Esophagus muscularis mucosa (tissue), 4 donors: ENCODE results near the gene LRMDA. TPM values are rescaled to one million over a fixed set of nuclear protein-coding genes. Genes with fewer than 3 reads are reported as not detected.

Source experiments
- DNase-seq: peaks from one replicate; pipeline ENCODE4 v3.0.0-alpha.2; 2017; ENCODE audit errors: extremely low spot score
- H3K27ac ChIP-seq, 4 donors: fragments of 200-600 bp; sonication (generic); replicated peaks in 1 of 4; 1 replicate in 3 of 4; 2 replicates in 1 of 4; pipeline ENCODE4 v1.5.1; 2016 to 2019; ENCODE audit warnings: mild to moderate bottlenecking in 1 of 4
- H3K27me3 ChIP-seq, 4 donors: fragments of 200-600 bp; sonication (generic); one replicate each; pipeline versions ENCODE4 v1.5.1 to v1.6.0; 2016 to 2019
- H3K36me3 ChIP-seq, 4 donors: fragments of 200-600 bp; sonication (generic); one replicate each; pipeline ENCODE4 v1.5.1; 2016 to 2019
- H3K4me1 ChIP-seq, 4 donors: fragments of 200-600 bp; sonication (generic); one replicate each; pipeline ENCODE4 v1.5.1; 2016 to 2019
- H3K4me3 ChIP-seq, 4 donors: fragments of 200-600 bp; sonication (generic); 1 replicate in 2 of 4; 2 replicates in 2 of 4; pipeline ENCODE4 v1.5.1; 2016 to 2019; ENCODE audit warnings: mild to moderate bottlenecking in 4 of 4, moderate library complexity in 1 of 4
- H3K9me3 ChIP-seq, 4 donors: fragments of 200-600 bp; sonication (generic); 1 replicate in 3 of 4; 2 replicates in 1 of 4; pipeline ENCODE4 v1.5.1; 2016 to 2019
- CTCF ChIP-seq, 3 experiments: fragments of 200-600 bp in 2 of 3; fragments of 450-650 bp in 1 of 3; sonication (generic) in 2 of 3; IDR thresholded peaks; one replicate each; pipeline ENCODE4 v1.5.1; 2017 to 2019; ENCODE audit warnings: antibody characterized with exemption in 3 of 3, mild to moderate bottlenecking in 2 of 3, moderate library complexity in 1 of 3
- EP300 ChIP-seq: sonication (generic); formaldehyde crosslinking; IDR thresholded peaks from one replicate; pipeline ENCODE4 v1.6.1; 2017; ENCODE audit warnings: antibody characterized with exemption
- POLR2A ChIP-seq: fragments of 450-650 bp; IDR thresholded peaks from one replicate; pipeline ENCODE4 v1.6.1; 2017; ENCODE audit warnings: antibody characterized with exemption, moderate library complexity, mild to moderate bottlenecking, low read depth
- POLR2AphosphoS5 ChIP-seq, 2 donors: sonication (generic); formaldehyde crosslinking; IDR thresholded peaks; one replicate each; pipeline ENCODE4 v1.6.1; 2017; ENCODE audit warnings: antibody characterized with exemption in 2 of 2
- WGBS: methylation state at CpG from one replicate; pipeline ENCODE4 v1.1.5; 2018; 5-methylcytosine and 5-hydroxymethylcytosine counted together
- intact Hi-C: fragments of 100-400 bp; cut with DNase I; formaldehyde crosslinking; loops from one replicate; pipeline ENCODE4 v1.15.1; 2023
- total RNA-seq, 4 donors: library from RNA; depleted of rRNA; stranded (reverse); fragments of >200 nt; gene quantifications; one replicate each; pipeline versions ENCODE4 v1.1.0 to v1.2.1, GENCODE V29; 2016

Gene LRMDA
- total RNA-seq, 4 donors from 2014 or later: 14.3 to 34.9 (median 26.5) TPM

GRCh38 chr10:75726522-75727483, 295.4 kb downstream of the LRMDA start:
- no peak overlapping the region for H3K27ac ChIP-seq
- peak; percentile 70 for DNase-seq
- no peaks in the 10 kb centered on the region for H3K36me3 ChIP-seq
- 87% methylated on average over 11 of the region's 11 CpGs for WGBS
- no peak for TF ChIP-seq EP300
- no peak for TF ChIP-seq POLR2AphosphoS5 (IDR thresholded peaks at IDR 0.05)
- TF ChIP-seq CTCF (IDR thresholded peaks at IDR 0.05): no peak
- TF ChIP-seq POLR2A: no peak
- no peaks in the 10 kb centered on the region for H3K27me3 ChIP-seq
- intact Hi-C loops: no loop called here
- peaks cover 0 to 6% (median 0%) of the 10 kb centered on the region in 4 donors for H3K4me1 ChIP-seq
- H3K9me3 ChIP-seq: no peaks in the 10 kb centered on the region
- H3K4me3 ChIP-seq: no peak overlapping the region

DNA sequence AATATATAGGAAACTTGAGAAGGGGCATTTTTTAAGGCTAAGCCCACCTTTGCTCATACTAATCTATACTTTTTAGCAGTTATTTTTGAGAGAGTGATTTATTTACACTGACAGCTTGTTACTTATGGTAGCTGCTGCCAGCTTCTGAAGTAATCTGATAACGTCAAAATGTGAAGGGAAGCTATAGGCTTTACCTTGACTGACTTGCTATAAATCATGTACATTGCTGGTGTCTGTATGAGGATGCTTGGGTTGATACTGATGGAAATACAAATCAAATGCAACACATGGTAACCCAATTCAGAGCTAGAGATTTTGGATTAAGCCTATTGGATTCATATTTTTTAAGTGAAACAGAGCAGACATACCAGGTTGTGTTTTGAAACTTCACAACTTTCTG, 299.4 kb downstream of the LRMDA start:
- H3K9me3 ChIP-seq: no peaks in the 10 kb centered on the region
- H3K36me3 ChIP-seq: no peaks in the 10 kb centered on the region
- no peak overlapping the region for H3K4me3 ChIP-seq
- H3K27me3 ChIP-seq: no peaks in the 10 kb centered on the region
- 92% methylated on average over 1 of the region's 1 CpG for WGBS
- DNase-seq: no peak
- H3K27ac ChIP-seq: no peak overlapping the region
- intact Hi-C loops: no loop called here
- TF ChIP-seq CTCF (IDR thresholded peaks at IDR 0.05): no peak
- no peak for TF ChIP-seq POLR2AphosphoS5 (IDR thresholded peaks at IDR 0.05)
- TF ChIP-seq POLR2A: no peak
- TF ChIP-seq EP300: no peak
- H3K4me1 ChIP-seq: no peaks in the 10 kb centered on the region

DNA sequence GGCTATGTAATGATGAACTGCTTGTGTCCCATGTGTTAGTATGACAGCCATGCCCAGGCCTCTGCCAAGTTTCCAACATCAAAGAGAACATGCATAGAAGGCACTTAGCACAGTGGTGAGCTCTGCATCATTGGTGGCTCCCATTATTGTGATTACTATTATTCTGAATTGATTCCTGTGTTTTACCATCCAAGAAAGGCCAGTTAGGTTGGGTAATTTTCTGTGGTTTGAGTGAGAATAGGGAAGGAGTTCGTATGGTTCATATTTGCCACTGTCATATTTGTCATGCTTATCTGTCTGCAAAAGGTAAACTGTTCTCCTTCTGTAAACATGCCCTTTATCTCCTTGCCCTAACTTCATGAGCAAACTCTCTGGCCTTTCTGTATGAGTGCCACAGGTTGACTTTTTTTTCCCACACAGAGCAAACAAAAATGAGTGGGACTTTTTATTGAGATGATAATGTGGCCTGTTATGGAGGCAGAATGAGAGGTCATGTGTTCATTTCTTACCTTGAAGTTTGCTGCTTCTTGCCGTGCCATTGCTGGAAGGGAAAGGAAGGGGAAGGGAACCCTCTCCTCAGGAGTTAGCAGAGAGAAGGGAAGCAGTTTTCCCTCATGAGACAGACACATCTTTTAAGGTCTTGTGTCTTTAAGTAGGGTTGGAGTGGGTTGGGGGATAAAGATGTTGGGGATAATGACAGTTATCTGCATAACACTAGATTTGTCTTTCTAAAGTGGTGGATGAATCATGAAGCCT, 301.9 kb downstream of the LRMDA start:
- Histone ChIP-seq H3K9me3 (no peaks in the 10 kb centered on the region), H3K27ac (no peak overlapping the region), H3K4me1 (no peaks in the 10 kb centered on the region), H3K4me3 (no peak overlapping the region), H3K36me3 (no peaks in the 10 kb centered on the region), H3K27me3 (no peaks in the 10 kb centered on the region)
- TF ChIP-seq CTCF (IDR thresholded peaks at IDR 0.05): no peak
- no peak for TF ChIP-seq POLR2AphosphoS5 (IDR thresholded peaks at IDR 0.05)
- TF ChIP-seq EP300: no peak
- TF ChIP-seq POLR2A: no peak
- intact Hi-C loops: no loop called here
- DNase-seq: no peak
- WGBS: 87% methylated on average over 2 of the region's 2 CpGs

DNA sequence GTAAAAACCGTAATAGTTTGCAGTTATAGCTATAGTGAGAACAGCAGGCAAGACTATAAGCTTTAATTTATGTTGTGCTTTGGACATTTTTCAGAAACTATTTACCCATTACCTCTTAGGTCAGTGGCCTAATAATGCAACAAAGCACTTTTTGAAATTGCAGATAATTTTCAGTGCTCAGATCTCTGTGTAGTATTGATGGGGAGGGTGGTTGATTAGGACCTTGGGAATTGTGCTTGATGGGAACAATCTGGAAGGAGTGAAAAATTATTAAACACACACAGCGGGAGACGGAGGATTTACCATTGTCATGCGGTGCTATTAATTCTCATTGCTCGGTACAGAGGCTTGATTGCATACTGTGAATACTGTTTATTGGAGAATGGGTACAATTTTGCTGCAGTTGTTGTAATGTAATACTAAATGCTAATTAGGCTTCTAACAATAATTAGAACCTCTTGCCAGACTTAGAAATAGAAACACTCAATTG, 304.8 kb downstream of the LRMDA start:
- no peaks in the 10 kb centered on the region for H3K27me3 ChIP-seq
- H3K36me3 ChIP-seq: no peaks in the 10 kb centered on the region
- intact Hi-C loops: no loop called here
- WGBS: 90% methylated on average over 5 of the region's 5 CpGs
- DNase-seq: no peak
- H3K4me1 ChIP-seq: no peaks in the 10 kb centered on the region
- no peak overlapping the region for H3K4me3 ChIP-seq
- TF ChIP-seq CTCF (IDR thresholded peaks at IDR 0.05) (no peak), POLR2A (no peak), EP300 (no peak), POLR2AphosphoS5 (IDR thresholded peaks at IDR 0.05) (no peak)
- no peak overlapping the region for H3K27ac ChIP-seq
- no peaks in the 10 kb centered on the region for H3K9me3 ChIP-seq
